Testis (tissue), 3 donors: ENCODE data around the gene SNED1. TPM values are rescaled to one million over a fixed set of nuclear protein-coding genes. Genes with fewer than 3 reads are reported as not detected.
A peak's percentile ranks its signal among the peaks of the same experiment; 100 is the strongest.

Source experiments
- DNase-seq: peaks from one replicate; pipeline ENCODE4 v3.0.0-alpha.2; 2019
- H3K27ac ChIP-seq, 2 donors: fragments of 200-600 bp; sonication (generic); one replicate each; pipeline ENCODE4 v1.5.1; 2019
- H3K27me3 ChIP-seq: fragments of 200-600 bp; sonication (generic); one replicate; pipeline ENCODE4 v1.5.1; 2019
- H3K36me3 ChIP-seq: fragments of 200-600 bp; sonication (generic); one replicate; pipeline ENCODE4 v1.5.1; 2017; ENCODE audit warnings: low read depth; ENCODE audit errors: missing control alignments
- H3K4me1 ChIP-seq: fragments of 200-600 bp; sonication (generic); one replicate; pipeline ENCODE4 v1.5.1; 2019
- H3K4me3 ChIP-seq, 2 donors: fragments of 200-600 bp; sonication (generic); one replicate each; pipeline ENCODE4 v1.5.1; 2017 to 2019
- H3K9me3 ChIP-seq: fragments of 200-600 bp; sonication (generic); one replicate; pipeline ENCODE4 v1.5.1; 2017
- POLR2A ChIP-seq: fragments of 450-650 bp; IDR thresholded peaks from one replicate; pipeline ENCODE4 v1.6.1; 2017; ENCODE audit warnings: antibody characterized with exemption, mild to moderate bottlenecking, moderate library complexity
- WGBS, 2 donors: methylation state at CpG; one replicate each; pipeline ENCODE4 v1.1.5; 2018; 5-methylcytosine and 5-hydroxymethylcytosine counted together
- intact Hi-C: fragments of 100-400 bp; cut with DNase I; formaldehyde crosslinking; loops from one replicate; pipeline ENCODE4 v1.15.1; 2023; ENCODE audit warnings: low total_unique reads
- polyA plus RNA-seq: library from polyadenylated mRNA; stranded (reverse); fragments of 350-450 nt; fragmentation: Illumina TruSeq; extraction: RNeasy Lipid Tissue Mini Kit (QIAGEN cat#74804); gene quantifications from one replicate; pipeline ENCODE4 v1.2.3, GENCODE V29; 2014; ENCODE audit warnings: low read depth, low replicate concordance; ENCODE audit not compliant: insufficient read depth
- total RNA-seq, 2 donors: library from RNA; depleted of rRNA; stranded (reverse); fragments of >200 nt; gene quantifications; one replicate each; pipeline ENCODE4 v1.2.3, GENCODE V29; 2016
- TF ChIP-seq, protein P1 (sequence below), 3 experiments: fragments of 450-650 bp in 2 of 3; fragments of 200-600 bp in 1 of 3; sonication (generic) in 1 of 3; IDR thresholded peaks; one replicate each; pipeline ENCODE4 v1.5.1; 2016 to 2019; ENCODE audit warnings: antibody characterized with exemption in 3 of 3, mild to moderate bottlenecking in 2 of 3, moderate library complexity in 1 of 3

Gene SNED1
- total and polyA plus RNA-seq, 3 donors from 2014 or later: 15.8 to 107 (median 82.7) TPM

- Histone ChIP-seq H3K9me3 (no peaks in the 10 kb centered on the region), H3K4me1 (no peaks in the 10 kb centered on the region), H3K27ac (no peak overlapping the region), H3K27me3 (no peaks in the 10 kb centered on the region), H3K36me3 (no peaks in the 10 kb centered on the region), H3K4me3 (no peak overlapping the region)
- intact Hi-C loops: no loop called here
- WGBS, 2 donors: 94 to 96% methylated on average over 8 of the region's 8 CpGs
- DNase-seq: peak; percentile 9
- TF ChIP-seq POLR2A: no peak
- TF ChIP-seq, protein P1, sequence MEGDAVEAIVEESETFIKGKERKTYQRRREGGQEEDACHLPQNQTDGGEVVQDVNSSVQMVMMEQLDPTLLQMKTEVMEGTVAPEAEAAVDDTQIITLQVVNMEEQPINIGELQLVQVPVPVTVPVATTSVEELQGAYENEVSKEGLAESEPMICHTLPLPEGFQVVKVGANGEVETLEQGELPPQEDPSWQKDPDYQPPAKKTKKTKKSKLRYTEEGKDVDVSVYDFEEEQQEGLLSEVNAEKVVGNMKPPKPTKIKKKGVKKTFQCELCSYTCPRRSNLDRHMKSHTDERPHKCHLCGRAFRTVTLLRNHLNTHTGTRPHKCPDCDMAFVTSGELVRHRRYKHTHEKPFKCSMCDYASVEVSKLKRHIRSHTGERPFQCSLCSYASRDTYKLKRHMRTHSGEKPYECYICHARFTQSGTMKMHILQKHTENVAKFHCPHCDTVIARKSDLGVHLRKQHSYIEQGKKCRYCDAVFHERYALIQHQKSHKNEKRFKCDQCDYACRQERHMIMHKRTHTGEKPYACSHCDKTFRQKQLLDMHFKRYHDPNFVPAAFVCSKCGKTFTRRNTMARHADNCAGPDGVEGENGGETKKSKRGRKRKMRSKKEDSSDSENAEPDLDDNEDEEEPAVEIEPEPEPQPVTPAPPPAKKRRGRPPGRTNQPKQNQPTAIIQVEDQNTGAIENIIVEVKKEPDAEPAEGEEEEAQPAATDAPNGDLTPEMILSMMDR (IDR thresholded peaks at IDR 0.05): no peak
Observed at GRCh38 chr2:241053576-241054251, 55.3 kb downstream of the SNED1 start.

GRCh38 chr2:241061275-241061674 is 62.9 kb downstream of the SNED1 start:
- peak; percentile 19 for DNase-seq

GRCh38 chr2:241062389-241063092 is 64.1 kb downstream of the SNED1 start:
- peak; percentile 12 for DNase-seq
- Histone ChIP-seq H3K4me1 (no peaks in the 10 kb centered on the region), H3K36me3 (no peaks in the 10 kb centered on the region), H3K27ac (no peak overlapping the region), H3K9me3 (no peaks in the 10 kb centered on the region), H3K4me3 (no peak overlapping the region), H3K27me3 (no peaks in the 10 kb centered on the region)
- TF ChIP-seq, protein P1 (IDR thresholded peaks at IDR 0.05): no peak
- no peak for TF ChIP-seq POLR2A
- intact Hi-C loops: no loop called here
- WGBS, 2 donors: 85 to 87% methylated on average over 13 to 15 of the region's 15 CpGs

More at GRCh38 chr2:241061275-241061674, 62.9 kb downstream of the SNED1 start:
- H3K27me3 ChIP-seq: no peaks in the 10 kb centered on the region
- 86 to 89% methylated on average over 6 of the region's 6 CpGs for WGBS, 2 donors
- no peak overlapping the region for H3K27ac ChIP-seq
- TF ChIP-seq POLR2A: no peak
- H3K4me1 ChIP-seq: no peaks in the 10 kb centered on the region
- no peaks in the 10 kb centered on the region for H3K9me3 ChIP-seq
- intact Hi-C loops: no loop called here
- H3K4me3 ChIP-seq: no peak overlapping the region
- no peaks in the 10 kb centered on the region for H3K36me3 ChIP-seq

- DNase-seq: peak; percentile 11
- intact Hi-C loops: no loop called here
- 60 to 70% methylated on average over 1 to 13 of the region's 13 CpGs for WGBS, 2 donors
- TF ChIP-seq, protein P1 (IDR thresholded peaks at IDR 0.05): no peak
- no peak for TF ChIP-seq POLR2A
- Histone ChIP-seq H3K27ac (no peak overlapping the region), H3K27me3 (no peaks in the 10 kb centered on the region), H3K4me1 (no peaks in the 10 kb centered on the region), H3K36me3 (no peaks in the 10 kb centered on the region), H3K9me3 (no peaks in the 10 kb centered on the region), H3K4me3 (no peak overlapping the region)
Observed at GRCh38 chr2:241063093-241063551, 64.7 kb downstream of the SNED1 start.

GRCh38 chr2:241063587-241063986 is 65.2 kb downstream of the SNED1 start:
- no peaks in the 10 kb centered on the region for H3K9me3 ChIP-seq
- no peaks in the 10 kb centered on the region for H3K36me3 ChIP-seq
- no peaks in the 10 kb centered on the region for H3K27me3 ChIP-seq
- TF ChIP-seq POLR2A: no peak
- TF ChIP-seq, protein P1 (IDR thresholded peaks at IDR 0.05): no peak
- intact Hi-C loops: no loop called here
- no peak overlapping the region for H3K27ac ChIP-seq
- peak; percentile 9 for DNase-seq
- no peaks in the 10 kb centered on the region for H3K4me1 ChIP-seq
- 58 to 90% methylated on average over 3 to 8 of the region's 8 CpGs for WGBS, 2 donors
- H3K4me3 ChIP-seq: no peak overlapping the region
